ENCODE results near the gene COL13A1. TPM values are rescaled to one million over a fixed set of nuclear protein-coding genes. Genes with fewer than 3 reads are reported as not detected.
A peak's percentile ranks its signal among the peaks of the same experiment; 100 is the strongest.

The COL13A1 gene
- total RNA-seq, 1 donor from 2014 or later = 20.1 TPM

DNA sequence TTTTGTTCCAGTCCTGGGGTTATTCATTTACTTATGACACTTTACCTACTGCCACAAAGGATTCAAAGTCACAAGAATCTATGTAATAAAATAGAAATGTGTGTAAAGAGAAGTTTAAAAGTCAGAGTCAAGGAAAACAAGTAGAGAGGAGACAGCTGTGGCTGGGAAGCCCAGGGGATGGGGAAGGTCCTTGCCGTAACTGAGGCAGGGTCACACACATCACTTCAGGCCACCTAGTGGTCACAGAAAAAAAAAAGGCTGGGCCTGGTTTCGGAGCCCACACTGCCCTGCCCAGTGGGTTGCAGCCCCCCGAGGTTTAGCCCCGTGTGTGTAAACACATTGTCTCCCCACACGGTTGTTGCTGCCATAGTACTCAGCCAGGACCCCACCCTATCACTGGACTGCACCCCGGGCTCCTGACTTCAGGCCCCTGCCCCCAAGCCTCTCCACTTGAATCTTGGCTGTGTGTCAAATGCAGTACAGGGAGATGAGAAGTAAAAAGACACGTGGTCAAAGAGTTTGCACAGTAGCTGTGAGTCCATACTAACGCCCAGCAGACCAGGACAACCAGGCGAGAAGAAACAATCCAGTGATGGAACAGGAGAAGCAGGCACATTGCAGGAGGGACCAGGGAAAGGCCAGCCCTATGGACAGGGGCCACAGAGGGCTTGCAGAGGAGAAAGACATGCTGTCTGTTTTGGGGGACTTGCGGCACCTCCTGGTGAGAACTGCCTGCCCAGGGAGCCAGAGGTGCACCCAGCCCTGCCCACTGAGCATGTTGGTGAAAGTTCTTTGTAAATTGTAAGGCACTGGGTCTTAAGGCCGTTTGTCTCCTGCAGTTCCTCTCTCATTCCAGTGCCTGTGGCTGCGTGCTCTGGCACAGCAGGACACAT, 159.5 kb downstream of the COL13A1 start:
- DNase-seq (ENCODE audit: extremely low read depth, low read depth, low spot score) = no peak

DNA sequence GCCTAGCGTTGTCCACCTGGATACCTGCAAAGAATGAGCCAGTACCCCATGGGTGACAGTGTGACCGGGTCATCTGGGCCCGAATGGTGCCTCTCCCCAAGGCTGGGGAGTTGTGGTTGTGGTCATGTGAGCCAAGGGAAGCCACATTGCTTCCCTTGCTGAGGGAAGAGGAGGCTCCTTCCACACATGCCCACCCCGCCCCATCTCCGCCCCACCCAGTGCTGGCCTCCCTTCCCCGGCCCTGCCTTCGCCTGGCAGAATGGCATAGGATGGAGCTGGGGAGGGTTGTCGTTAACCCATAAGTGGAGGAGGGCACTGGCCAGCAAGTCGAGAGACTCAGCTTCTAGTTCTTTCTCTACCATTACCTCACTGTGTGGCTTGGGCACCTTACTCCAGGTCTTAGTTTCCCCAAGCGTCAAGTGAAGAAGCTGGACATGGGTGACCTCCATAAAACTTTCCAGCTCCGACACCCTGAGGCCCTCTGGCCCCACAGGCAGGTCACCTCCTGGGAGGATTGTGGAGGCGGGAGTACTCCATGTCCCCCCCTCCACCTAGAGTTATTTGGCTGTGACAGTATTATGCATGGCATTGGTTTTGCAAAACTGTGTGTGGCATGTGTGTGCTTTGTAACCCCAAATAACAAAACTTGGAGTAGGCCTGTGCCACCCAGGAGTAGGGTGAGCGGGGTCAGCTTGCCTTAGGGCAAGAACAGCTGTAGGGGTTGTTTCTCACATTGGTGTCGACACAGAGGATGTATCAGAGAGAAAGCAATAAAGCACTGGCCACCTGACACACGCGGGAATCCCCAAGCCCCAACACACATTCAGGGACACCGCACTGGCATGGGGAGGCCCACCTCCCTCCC, 160.4 kb downstream of the COL13A1 start:
- no peak for DNase-seq (ENCODE audit: extremely low read depth, low read depth, low spot score)

DNA sequence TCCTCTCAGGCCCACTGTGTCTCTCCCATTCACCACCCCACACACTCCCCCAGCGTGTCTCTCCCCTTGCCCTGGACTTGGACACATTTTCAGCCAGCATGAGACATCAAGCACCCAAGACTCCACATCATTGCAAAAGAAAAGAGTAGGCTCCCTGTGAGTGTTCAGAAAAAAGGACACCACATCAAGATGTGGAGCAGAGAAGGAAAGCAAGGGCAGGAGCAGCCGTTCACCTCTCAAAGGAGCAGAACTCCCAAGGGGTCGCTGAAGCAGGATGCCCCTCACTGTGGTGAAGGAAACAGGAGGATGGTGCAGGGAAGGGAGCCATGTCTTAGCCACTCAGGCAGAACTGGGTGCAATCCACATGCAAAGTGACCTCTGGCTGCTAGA, 161.0 kb downstream of the COL13A1 start:
- no peak for DNase-seq (ENCODE audit: extremely low read depth, low read depth, low spot score)

- DNase-seq (ENCODE audit: extremely low read depth, low read depth, low spot score) = no peak
Observed at GRCh38 chr10:69963178-69963834, 161.6 kb downstream of the COL13A1 start.

- DNase-seq (ENCODE audit: extremely low read depth, low read depth, low spot score) = no peak
Observed at GRCh38 chr10:69963835-69964710, 162.4 kb downstream of the COL13A1 start.

GRCh38 chr10:69965086-69965485, 163.4 kb downstream of the COL13A1 start:
- DNase-seq (ENCODE audit: extremely low read depth, low read depth, low spot score) = no peak

GRCh38 chr10:69965919-69966662, 164.4 kb downstream of the COL13A1 start:
- no peak for DNase-seq (ENCODE audit: extremely low read depth, low read depth, low spot score)

DNA sequence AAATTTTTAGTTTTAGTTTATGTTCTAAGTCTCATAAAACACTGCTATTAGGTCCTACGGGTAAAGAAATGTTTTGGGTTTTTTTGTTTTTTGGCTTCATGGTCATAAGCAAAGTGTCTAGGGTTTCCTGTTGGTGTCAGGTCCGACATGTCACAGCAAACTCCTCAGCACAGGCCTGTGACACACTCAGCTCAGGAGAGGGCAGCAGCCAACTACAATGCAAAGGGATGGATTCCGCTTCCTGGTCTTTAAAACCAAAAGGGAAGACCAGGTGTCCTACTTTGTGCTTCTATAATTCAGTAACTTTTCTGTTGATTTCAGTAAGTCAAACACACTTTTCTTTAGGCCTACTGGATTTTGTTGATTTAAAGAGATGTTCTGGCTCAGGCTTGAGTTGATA, 167.1 kb downstream of the COL13A1 start:
- DNase-seq (ENCODE audit: extremely low read depth, low read depth, low spot score) = no peak

DNA sequence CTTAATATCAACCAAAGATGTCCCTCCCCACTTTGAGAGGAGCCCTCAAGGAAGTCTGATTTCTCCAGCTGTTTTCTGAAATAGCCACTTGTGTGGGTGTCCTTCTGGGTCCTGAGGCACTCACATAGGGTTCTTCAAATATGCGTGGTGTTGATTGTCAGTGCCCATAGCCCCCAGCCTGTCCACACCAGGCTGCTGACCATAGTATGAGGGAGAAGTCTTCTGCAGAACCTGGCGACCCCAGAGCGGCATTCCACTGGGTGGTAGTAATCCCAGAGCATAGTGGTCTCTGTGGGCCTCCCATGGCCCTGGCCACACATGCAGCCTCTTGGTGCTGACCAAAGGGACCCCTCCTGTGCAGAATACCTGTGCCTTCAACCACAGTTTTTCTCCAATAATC, 168.3 kb downstream of the COL13A1 start:
- DNase-seq (ENCODE audit: extremely low read depth, low read depth, low spot score) = no peak

- DNase-seq (ENCODE audit: extremely low read depth, low read depth, low spot score) = no peak
Observed at GRCh38 chr10:69972981-69973397, 171.3 kb downstream of the COL13A1 start.

- DNase-seq (ENCODE audit: extremely low read depth, low read depth, low spot score) = no peak
Observed at GRCh38 chr10:69973678-69974077, 172.0 kb downstream of the COL13A1 start.

- DNase-seq (ENCODE audit: extremely low read depth, low read depth, low spot score) = no peak
Observed at GRCh38 chr10:69974551-69975155, 172.9 kb downstream of the COL13A1 start.

- DNase-seq (ENCODE audit: extremely low read depth, low read depth, low spot score) = no peak
Observed at GRCh38 chr10:69976795-69977546, 175.3 kb downstream of the COL13A1 start.

- DNase-seq (ENCODE audit: extremely low read depth, low read depth, low spot score) = no peak
Observed at GRCh38 chr10:69979174-69979573, 177.5 kb downstream of the COL13A1 start.

DNA sequence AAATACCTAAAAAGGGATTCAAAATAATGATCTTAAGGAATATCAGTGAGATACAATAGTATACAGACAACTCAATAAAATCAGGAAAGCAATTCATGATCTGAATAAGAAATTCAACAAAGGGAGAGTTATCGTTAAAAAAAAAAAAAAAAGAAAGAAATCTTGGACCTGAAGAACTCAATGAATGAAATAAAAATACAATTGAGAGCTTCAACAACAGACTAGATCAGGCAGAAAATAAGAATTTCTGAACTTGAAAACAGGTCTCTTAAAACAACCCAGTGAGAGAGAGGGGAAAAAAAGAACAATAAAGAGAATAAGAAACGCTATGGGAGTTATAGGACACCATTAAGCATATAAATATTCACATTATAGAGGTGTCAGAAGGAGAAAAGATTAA, 179.0 kb downstream of the COL13A1 start:
- no peak for DNase-seq (ENCODE audit: extremely low read depth, low read depth, low spot score)

DNA sequence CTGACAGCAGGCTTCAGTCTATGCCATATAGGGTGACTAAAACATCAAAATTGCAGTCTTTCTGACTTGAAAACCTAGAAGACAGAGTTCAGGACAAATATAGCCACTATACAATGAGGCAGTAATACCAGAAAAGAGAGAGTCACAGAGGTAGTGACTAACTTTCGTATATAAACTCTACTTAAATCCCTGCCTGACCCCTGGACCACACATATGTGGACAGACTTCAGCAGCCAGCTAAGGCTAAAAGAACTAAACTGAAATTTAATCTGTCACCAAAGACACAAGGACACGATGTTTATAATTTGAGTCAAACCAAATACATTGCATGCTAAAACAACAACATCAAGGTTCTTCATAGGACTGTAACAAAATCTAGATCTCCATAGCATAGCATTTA, 186.4 kb downstream of the COL13A1 start:
- DNase-seq (ENCODE audit: extremely low read depth, low read depth, low spot score) = no peak

DNA sequence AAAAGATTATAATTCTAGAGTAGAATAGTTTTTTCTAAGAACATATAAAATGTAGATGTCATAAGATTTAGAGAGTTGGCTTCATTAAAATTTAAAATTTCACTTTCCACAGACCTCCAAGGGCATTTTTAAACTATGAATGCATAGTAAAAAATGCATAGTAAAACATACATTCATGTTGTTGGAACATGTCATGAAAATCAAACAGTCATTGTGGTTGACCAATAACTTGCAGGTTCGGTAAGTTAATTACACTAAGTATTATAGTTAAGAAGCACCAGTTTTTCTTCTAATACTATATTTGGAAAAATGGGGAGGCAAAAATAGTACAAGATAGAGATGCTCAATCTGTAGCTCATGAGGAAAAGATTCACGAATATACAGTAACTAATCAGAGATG, 189.4 kb downstream of the COL13A1 start:
- DNase-seq (ENCODE audit: extremely low read depth, low read depth, low spot score) = no peak

DNA sequence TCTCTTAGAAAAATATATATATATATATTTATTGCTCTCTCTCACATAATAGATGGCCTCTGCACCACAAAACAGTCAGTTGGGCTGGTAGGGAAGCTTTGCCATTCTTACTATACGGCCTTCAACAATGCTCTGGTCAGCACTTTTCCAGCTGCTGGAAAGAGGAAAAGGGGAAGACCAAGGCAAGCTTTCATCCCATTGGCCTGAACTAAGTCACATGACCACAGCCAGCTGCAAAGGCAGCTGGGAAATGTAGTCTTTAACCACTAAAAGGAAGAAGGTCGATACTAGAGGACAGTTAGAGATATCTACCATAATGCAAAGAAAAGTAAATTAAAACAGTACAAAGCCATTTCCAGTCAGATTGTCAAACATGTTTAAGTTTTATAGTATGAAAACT, 192.6 kb downstream of the COL13A1 start:
- DNase-seq (ENCODE audit: extremely low read depth, low read depth, low spot score) = peak; percentile 9

Measured in glomerular endothelial cell (primary cell).